ENCODE data around the gene SARNP.
A peak's percentile ranks its signal among the peaks of the same experiment; 100 is the strongest.

Gene SARNP

GRCh38 chr12:55707841-55708694, 109.5 kb downstream of the SARNP start, which contains the start of gene ITGA7:
Gene ITGA7, minus strand, starts transcription at chr12:55707904. Its CDS starts 222 bp downstream, at chr12:55707682.
- no peaks in the 10 kb centered on the region for H3K9me3 ChIP-seq (ENCODE audit: insufficient read depth, low read length)
- peak within 1 kb of the TSS; percentile 31 for H3K4me3 ChIP-seq (ENCODE audit: insufficient read depth, low read length, poor library complexity, severe bottlenecking)
- no peaks in the 10 kb centered on the region for H3K36me3 ChIP-seq (ENCODE audit: low read length)
- no peaks in the 10 kb centered on the region for H3K27me3 ChIP-seq (ENCODE audit: low read length)
- TF ChIP-seq CTCF (IDR thresholded peaks at IDR 0.05; ENCODE audit: insufficient read depth, low read length, poor library complexity, severe bottlenecking) (no peak), EZH2phosphoT487 (conservative IDR thresholded peaks at IDR 0.05; ENCODE audit: low read length) (no peak)
- H2AFZ ChIP-seq (ENCODE audit: low read depth, low read length, severe bottlenecking) = no peak within 1 kb of the TSS
- no peaks in the 10 kb centered on the region for H4K20me1 ChIP-seq (ENCODE audit: low read depth, low read length)
- H3K4me2 ChIP-seq (ENCODE audit: low read depth, low read length, poor library complexity, severe bottlenecking) = peak within 1 kb of the TSS; percentile 56
- H3K27ac ChIP-seq (ENCODE audit: low read depth, low read length) = no peak within 1 kb of the TSS
- no peak within 1 kb of the TSS for H3K9ac ChIP-seq (ENCODE audit: low read length)
- no peaks in the 10 kb centered on the region for H3K79me2 ChIP-seq (ENCODE audit: insufficient read depth, low read length)
- no peaks in the 10 kb centered on the region for H3F3A ChIP-seq (ENCODE audit: insufficient read depth)
- no peaks in the 10 kb centered on the region for H3K9me2 ChIP-seq (replicated peaks; ENCODE audit: insufficient read depth, low read length)
